Activated CD4-positive, alpha-beta memory T cell treated with anti-CD3 and anti-CD28 coated beads for 36 hours (primary cell): ENCODE data around the gene BTBD17. TPM values are rescaled to one million over a fixed set of nuclear protein-coding genes. Genes with fewer than 3 reads are reported as not detected.

Source experiments
- CTCF ChIA-PET: fragments of 350-600 bp; sonication (Branson Sonifier 250); formaldehyde crosslinking; loops from one replicate; lab custom pipeline; 2021; ENCODE audit warnings: antibody characterized with exemption, inconsistent platforms; lab: Charles Lee
- POLR2A ChIA-PET: fragments of 350-600 bp; sonication (Branson Sonifier 250); formaldehyde crosslinking; loops from one replicate; lab custom pipeline; 2021; ENCODE audit warnings: antibody characterized with exemption; lab: Charles Lee
- DNase-seq: peaks from one replicate; pipeline ENCODE4 v3.0.0-alpha.2; 2020
- H3K27ac Mint-ChIP-seq: one replicate; pipeline ENCODE4 v1.8.0; 2021; ENCODE audit warnings: mixed read lengths
- H3K27me3 Mint-ChIP-seq: one replicate; pipeline ENCODE4 v1.8.0; 2021; ENCODE audit warnings: mixed read lengths
- H3K36me3 Mint-ChIP-seq: one replicate; pipeline ENCODE4 v1.8.0; 2021; ENCODE audit warnings: mixed read lengths
- H3K4me1 Mint-ChIP-seq: one replicate; pipeline ENCODE4 v1.8.0; 2021; ENCODE audit warnings: low read depth, mixed read lengths
- H3K4me3 Mint-ChIP-seq: one replicate; pipeline ENCODE4 v1.8.0; 2021; ENCODE audit warnings: mild to moderate bottlenecking, mixed read lengths
- H3K9me3 Mint-ChIP-seq: one replicate; pipeline ENCODE4 v1.8.0; 2021; ENCODE audit warnings: mixed read lengths
- intact Hi-C: fragments of 100-400 bp; cut with micrococcal nuclease; formaldehyde crosslinking; loops from one replicate; pipeline ENCODE4 v1.15.1; 2023
- total RNA-seq, 2 experiments: library from RNA; stranded (reverse); gene quantifications; one replicate each; pipeline ENCODE4 v1.2.3, GENCODE V29; 2021

BTBD17 gene
- total RNA-seq, 2 experiments from 2014 or later, result not detected

- no peaks in the 10 kb centered on the region for H3K4me1 Mint-ChIP-seq
- POLR2A ChIA-PET, result no interaction called here
- H3K27ac Mint-ChIP-seq, result no peak overlapping the region
- intact Hi-C loops, result no loop called here
- H3K4me3 Mint-ChIP-seq, result no peak overlapping the region
- CTCF ChIA-PET, result interaction anchor here (2.8 to 3.5 kb wide), 2 partner anchors 16 to 62 kb away, joined by 11 to 15 read pairs; no protein-coding TSS in a partner anchor
- no peak for DNase-seq
- no peaks in the 10 kb centered on the region for H3K36me3 Mint-ChIP-seq
- H3K9me3 Mint-ChIP-seq, result no peaks in the 10 kb centered on the region
- peaks cover 2% of the 10 kb centered on the region for H3K27me3 Mint-ChIP-seq
These were observed 33.3 kb upstream of the BTBD17 start for GRCh38 chr17:74394977-74395376.

- POLR2A ChIA-PET, result no interaction called here
- H3K9me3 Mint-ChIP-seq, result no peaks in the 10 kb centered on the region
- DNase-seq, result no peak
- intact Hi-C loops, result no loop called here
- H3K4me3 Mint-ChIP-seq, result no peak overlapping the region
- CTCF ChIA-PET, result interaction anchor here (2.8 to 3.5 kb wide), 2 partner anchors 15 to 63 kb away, joined by 11 to 15 read pairs; no protein-coding TSS in a partner anchor
- no peak overlapping the region for H3K27ac Mint-ChIP-seq
- H3K4me1 Mint-ChIP-seq, result no peaks in the 10 kb centered on the region
- H3K36me3 Mint-ChIP-seq, result no peaks in the 10 kb centered on the region
- H3K27me3 Mint-ChIP-seq, result peaks cover 2% of the 10 kb centered on the region
These were observed 32.7 kb upstream of the BTBD17 start for GRCh38 chr17:74394275-74394950.

- intact Hi-C loops, result no loop called here
- no peak for DNase-seq
- Mint-ChIP-seq H3K27me3 (no peaks in the 10 kb centered on the region), H3K36me3 (no peaks in the 10 kb centered on the region), H3K4me1 (no peaks in the 10 kb centered on the region), H3K27ac (no peak overlapping the region), H3K4me3 (no peak overlapping the region), H3K9me3 (no peaks in the 10 kb centered on the region)
- POLR2A ChIA-PET, result no interaction called here
- CTCF ChIA-PET, result interaction anchor here (2.8 to 3.5 kb wide), 2 partner anchors 14 to 64 kb away, joined by 11 to 15 read pairs; no protein-coding TSS in a partner anchor
These were observed 31.8 kb upstream of the BTBD17 start for GRCh38 chr17:74393346-74393942.

GRCh38 chr17:74392848-74393247, 31.2 kb upstream of the BTBD17 start:
- H3K36me3 Mint-ChIP-seq, result no peaks in the 10 kb centered on the region
- no peak for DNase-seq
- no peaks in the 10 kb centered on the region for H3K9me3 Mint-ChIP-seq
- H3K27me3 Mint-ChIP-seq, result no peaks in the 10 kb centered on the region
- intact Hi-C loops, result no loop called here
- no peak overlapping the region for H3K4me3 Mint-ChIP-seq
- CTCF ChIA-PET, result interaction anchor here (2.8 to 3.5 kb wide), 2 partner anchors 14 to 64 kb away, joined by 11 to 15 read pairs; no protein-coding TSS in a partner anchor
- POLR2A ChIA-PET, result no interaction called here
- H3K4me1 Mint-ChIP-seq, result no peaks in the 10 kb centered on the region
- H3K27ac Mint-ChIP-seq, result no peak overlapping the region

GRCh38 chr17:74391771-74392170, 30.1 kb upstream of the BTBD17 start:
- DNase-seq, result no peak
- H3K9me3 Mint-ChIP-seq, result no peaks in the 10 kb centered on the region
- H3K4me3 Mint-ChIP-seq, result no peak overlapping the region
- H3K4me1 Mint-ChIP-seq, result no peaks in the 10 kb centered on the region
- intact Hi-C loops, result no loop called here
- H3K27ac Mint-ChIP-seq, result no peak overlapping the region
- CTCF ChIA-PET, result interaction anchor here (0.9 to 1.2 kb wide), 4 partner anchors 10 to 24 kb away, joined by 3 to 8 read pairs (median 5); partner anchors contain the start of gene GPR142
- no peaks in the 10 kb centered on the region for H3K27me3 Mint-ChIP-seq
- POLR2A ChIA-PET, result no interaction called here
- H3K36me3 Mint-ChIP-seq, result no peaks in the 10 kb centered on the region

GRCh38 chr17:74390680-74391653, 29.3 kb upstream of the BTBD17 start:
- Mint-ChIP-seq H3K36me3 (no peaks in the 10 kb centered on the region), H3K4me1 (no peaks in the 10 kb centered on the region), H3K4me3 (no peak overlapping the region), H3K27me3 (no peaks in the 10 kb centered on the region), H3K27ac (no peak overlapping the region), H3K9me3 (no peaks in the 10 kb centered on the region)
- intact Hi-C loops, result no loop called here
- DNase-seq, result no peak
- ChIA-PET CTCF (interaction anchor here (0.9 to 1.2 kb wide), 4 partner anchors 10 to 24 kb away, joined by 3 to 8 read pairs (median 5); partner anchors contain the start of gene GPR142), POLR2A (no interaction called here)

GRCh38 chr17:74389937-74390679, 28.4 kb upstream of the BTBD17 start:
- no peaks in the 10 kb centered on the region for H3K9me3 Mint-ChIP-seq
- no peaks in the 10 kb centered on the region for H3K4me1 Mint-ChIP-seq
- no peaks in the 10 kb centered on the region for H3K27me3 Mint-ChIP-seq
- no peak overlapping the region for H3K4me3 Mint-ChIP-seq
- H3K36me3 Mint-ChIP-seq, result no peaks in the 10 kb centered on the region
- CTCF ChIA-PET, result no interaction called here
- POLR2A ChIA-PET, result no interaction called here
- H3K27ac Mint-ChIP-seq, result no peak overlapping the region
- intact Hi-C loops, result no loop called here
- DNase-seq, result no peak

- intact Hi-C loops, result no loop called here
- DNase-seq, result no peak
- Mint-ChIP-seq H3K4me3 (no peak overlapping the region), H3K4me1 (no peaks in the 10 kb centered on the region), H3K27me3 (no peaks in the 10 kb centered on the region), H3K27ac (no peak overlapping the region), H3K9me3 (no peaks in the 10 kb centered on the region), H3K36me3 (no peaks in the 10 kb centered on the region)
- POLR2A ChIA-PET, result no interaction called here
- CTCF ChIA-PET, result interaction anchor here (1.3 to 1.8 kb wide), 2 partner anchors 10 to 21 kb away, joined by 3 to 5 read pairs; no protein-coding TSS in a partner anchor
These were observed 27.6 kb upstream of the BTBD17 start for GRCh38 chr17:74389084-74389753.

- H3K27ac Mint-ChIP-seq, result no peak overlapping the region
- H3K4me1 Mint-ChIP-seq, result no peaks in the 10 kb centered on the region
- intact Hi-C loops, result no loop called here
- no peaks in the 10 kb centered on the region for H3K36me3 Mint-ChIP-seq
- ChIA-PET CTCF (interaction anchor here (1.3 to 1.8 kb wide), 2 partner anchors 8 to 19 kb away, joined by 3 to 5 read pairs; no protein-coding TSS in a partner anchor), POLR2A (no interaction called here)
- H3K4me3 Mint-ChIP-seq, result no peak overlapping the region
- DNase-seq, result no peak
- peaks cover 1% of the 10 kb centered on the region for H3K27me3 Mint-ChIP-seq
- no peaks in the 10 kb centered on the region for H3K9me3 Mint-ChIP-seq
These were observed 25.9 kb upstream of the BTBD17 start for GRCh38 chr17:74387365-74388218.

- POLR2A ChIA-PET, result no interaction called here
- intact Hi-C loops, result no loop called here
- H3K4me3 Mint-ChIP-seq, result no peak overlapping the region
- no peak overlapping the region for H3K27ac Mint-ChIP-seq
- DNase-seq, result no peak
- H3K36me3 Mint-ChIP-seq, result no peaks in the 10 kb centered on the region
- CTCF ChIA-PET, result interaction anchor here (2.3 kb wide), 1 partner anchor 71 kb away, joined by 7 read pairs; no protein-coding TSS in a partner anchor
- no peaks in the 10 kb centered on the region for H3K4me1 Mint-ChIP-seq
- H3K27me3 Mint-ChIP-seq, result peaks cover 1% of the 10 kb centered on the region
- no peaks in the 10 kb centered on the region for H3K9me3 Mint-ChIP-seq
These were observed 24.7 kb upstream of the BTBD17 start for GRCh38 chr17:74386386-74386785.
